H1 (cell line): ENCODE measurements around the gene AGPS. TPM values are rescaled to one million over a fixed set of nuclear protein-coding genes. Genes with fewer than 3 reads are reported as not detected.

Source experiments
- CTCF ChIA-PET: fragments of 300-600 bp; sonication (Branson Sonifier 250); formaldehyde crosslinking; loops from one replicate; lab custom pipeline; 2021; ENCODE audit not compliant: partially characterized antibody; lab: Charles Lee
- POLR2A ChIA-PET: fragments of 300-600 bp; sonication (Branson Sonifier 250); formaldehyde crosslinking; loops from one replicate; lab custom pipeline; 2021; ENCODE audit warnings: inconsistent platforms; ENCODE audit not compliant: partially characterized antibody; lab: Charles Lee
- DNase-seq, 2 experiments: peaks; one replicate each; pipeline versions ENCODE4 v3.0.0 to v3.0.0-alpha.2; 2010 to 2022; ENCODE audit warnings: low spot score in 2 of 2, low read depth in 1 of 2, mixed read lengths in 1 of 2
- FAIRE-seq: peaks from 2 replicates; lab custom pipeline; 2011; peaks lifted over from hg19 to GRCh38; lab: Jason Lieb, UNC
- H2AFZ ChIP-seq: 2 replicates; pipeline ENCODE4 v1.8.1; 2012; ENCODE audit warnings: low read length, inconsistent platforms
- H2AK5ac ChIP-seq: 2 replicates; pipeline ENCODE4 v1.6.1; 2013; ENCODE audit warnings: low read depth, low read length
- H2BK120ac ChIP-seq: replicated peaks from 2 replicates; pipeline ENCODE3; 2013; ENCODE audit warnings: low read depth, low read length, inconsistent platforms
- H2BK12ac ChIP-seq: 2 replicates; pipeline ENCODE4 v1.6.1; 2013; ENCODE audit warnings: low read depth, low read length
- H2BK15ac ChIP-seq: 2 replicates; pipeline ENCODE4 v1.6.1; 2013; ENCODE audit warnings: low read length
- H2BK20ac ChIP-seq: 2 replicates; pipeline ENCODE4 v1.6.1; 2013; ENCODE audit warnings: low read length
- H2BK5ac ChIP-seq: 2 replicates; pipeline ENCODE4 v1.6.1; 2013; ENCODE audit warnings: low read depth, low read length
- H3K14ac ChIP-seq: 2 replicates; pipeline ENCODE4 v1.6.1; 2013; ENCODE audit warnings: inconsistent platforms; ENCODE audit not compliant: insufficient read length
- H3K18ac ChIP-seq: 2 replicates; pipeline ENCODE4 v1.6.1; 2013; ENCODE audit warnings: low read length; ENCODE audit errors: extremely low read depth
- H3K23ac ChIP-seq: 2 replicates; pipeline ENCODE4 v1.6.1; 2013; ENCODE audit warnings: inconsistent platforms; ENCODE audit not compliant: insufficient read length
- H3K23me2 ChIP-seq: 2 replicates; pipeline ENCODE4 v1.6.1; 2013; ENCODE audit warnings: low read depth, low read length
- H3K27ac ChIP-seq: 2 replicates; pipeline ENCODE4 v1.6.1; 2011; ENCODE audit warnings: low read depth, low read length, inconsistent platforms
- H3K27me3 ChIP-seq, 4 experiments: replicated peaks in 1 of 4; 1 replicate in 1 of 4; 2 replicates in 3 of 4; pipeline versions ENCODE4 v1.6.1 to v1.8.1; 2011 to 2013; ENCODE audit warnings: low read length in 3 of 4, mild to moderate bottlenecking in 3 of 4, inconsistent platforms in 2 of 4, mixed read lengths in 2 of 4, moderate library complexity in 1 of 4; ENCODE audit not compliant: control insufficient read depth in 3 of 4, insufficient read depth in 3 of 4; ENCODE audit errors: extremely low read depth in 1 of 4
- H3K36me3 ChIP-seq, 4 experiments: 2 replicates each; pipeline versions ENCODE4 v1.6.1 to v1.8.1; 2011 to 2013; ENCODE audit warnings: mild to moderate bottlenecking in 4 of 4, low read length in 3 of 4, moderate library complexity in 2 of 4, control low read depth in 1 of 4, inconsistent platforms in 1 of 4; ENCODE audit not compliant: insufficient read depth in 4 of 4, control insufficient read depth in 2 of 4
- H3K4ac ChIP-seq: replicated peaks from 2 replicates; pipeline ENCODE3; 2013; ENCODE audit warnings: low read length, low read depth, mixed read lengths, inconsistent platforms; ENCODE audit not compliant: insufficient read length
- H3K4me1 ChIP-seq, 4 experiments: replicated peaks in 1 of 4; 1 replicate in 1 of 4; 2 replicates in 3 of 4; pipeline versions ENCODE4 v1.6.1 to v1.8.1; 2011 to 2013; ENCODE audit warnings: low read length in 3 of 4, inconsistent platforms in 2 of 4, mixed read lengths in 1 of 4; ENCODE audit not compliant: insufficient read depth in 4 of 4, control insufficient read depth in 3 of 4
- H3K4me2 ChIP-seq, 2 experiments: 2 replicates each; pipeline versions ENCODE4 v1.6.1 to v1.8.1; 2011 to 2013; ENCODE audit warnings: low read depth in 2 of 2, low read length in 2 of 2, control low read depth in 1 of 2, inconsistent platforms in 1 of 2, mild to moderate bottlenecking in 1 of 2; ENCODE audit not compliant: insufficient read depth in 1 of 2
- H3K4me3 ChIP-seq, 4 experiments: fragments of 200-600, 300-600 bp in 1 of 4; sonication (generic), shearing (Covaris generic), sonication (Bioruptor Twin) in 1 of 4; 2 replicates each; pipeline versions ENCODE4 v1.5.1 to v1.8.1; 2011 to 2016; ENCODE audit warnings: low read length in 4 of 4, low read depth in 3 of 4, control low read depth in 2 of 4, inconsistent platforms in 2 of 4, mild to moderate bottlenecking in 2 of 4, mixed read lengths in 1 of 4, moderate library complexity in 1 of 4; ENCODE audit not compliant: insufficient read depth in 2 of 4; ENCODE audit errors: extremely low read depth in 1 of 4
- H3K56ac ChIP-seq: replicated peaks from 2 replicates; pipeline ENCODE3; 2013; ENCODE audit warnings: low read depth, mild to moderate bottlenecking, mixed read lengths, low read length, inconsistent platforms; ENCODE audit not compliant: insufficient read length
- H3K79me1 ChIP-seq: 2 replicates; pipeline ENCODE4 v1.6.1; 2013; ENCODE audit warnings: low read depth, low read length, control low read depth
- H3K79me2 ChIP-seq, 2 experiments: 2 replicates each; pipeline versions ENCODE4 v1.6.1 to v1.8.1; 2012 to 2013; ENCODE audit warnings: low read length in 2 of 2, mild to moderate bottlenecking in 2 of 2, inconsistent platforms in 1 of 2; ENCODE audit not compliant: insufficient read depth in 2 of 2, control insufficient read depth in 1 of 2
- H3K9ac ChIP-seq, 4 experiments: replicated peaks in 1 of 4; 1 replicate in 1 of 4; 2 replicates in 3 of 4; pipeline versions ENCODE4 v1.6.1 to v1.8.1; 2011 to 2013; ENCODE audit warnings: low read depth in 3 of 4, low read length in 3 of 4, control low read depth in 2 of 4, mild to moderate bottlenecking in 2 of 4, moderate library complexity in 2 of 4, inconsistent platforms in 1 of 4; ENCODE audit errors: extremely low read depth in 1 of 4
- H3K9me3 ChIP-seq, 2 experiments: 2 replicates each; pipeline versions ENCODE4 v1.6.1 to v1.8.1; 2012 to 2013; ENCODE audit warnings: mild to moderate bottlenecking in 2 of 2, moderate library complexity in 2 of 2, control low read depth in 1 of 2, inconsistent platforms in 1 of 2, low read depth in 1 of 2, low read length in 1 of 2, mixed read lengths in 1 of 2; ENCODE audit not compliant: insufficient read depth in 2 of 2
- H4K20me1 ChIP-seq, 2 experiments: replicated peaks in 1 of 2; 2 replicates each; pipeline versions ENCODE3 to v1.8.1; 2011 to 2013; ENCODE audit warnings: inconsistent platforms in 2 of 2, low read length in 2 of 2, mild to moderate bottlenecking in 1 of 2; ENCODE audit not compliant: insufficient read depth in 2 of 2, control insufficient read depth in 1 of 2
- H4K5ac ChIP-seq: 2 replicates; pipeline ENCODE4 v1.6.1; 2013; ENCODE audit warnings: low read length, low read depth, mixed read lengths, inconsistent platforms; ENCODE audit not compliant: insufficient read length
- H4K8ac ChIP-seq: 2 replicates; pipeline ENCODE4 v1.8.0; 2013; ENCODE audit warnings: mild to moderate bottlenecking, moderate library complexity, low read length, inconsistent platforms; ENCODE audit not compliant: insufficient read depth; ENCODE audit errors: extremely low read depth
- H4K91ac ChIP-seq: replicated peaks from 2 replicates; pipeline ENCODE3; 2013; ENCODE audit warnings: low read length, mixed read lengths, inconsistent platforms; ENCODE audit not compliant: insufficient read length
- BACH1 ChIP-seq: IDR thresholded peaks from 2 replicates; pipeline ENCODE4 v1.6.1; 2012; ENCODE audit warnings: low read length, improper control_type of control experiment
- BCL11A ChIP-seq, 2 experiments: IDR thresholded peaks; one replicate each; pipeline ENCODE4 v1.6.1; 2011; ENCODE audit warnings: low read depth in 2 of 2, low read length in 2 of 2, mild to moderate bottlenecking in 2 of 2
- CBX5 ChIP-seq: fragments of 300-800, 300-1000 bp; sonication (generic); IDR thresholded peaks from 2 replicates; pipeline ENCODE4 v1.7.1; 2016; ENCODE audit warnings: antibody characterized with exemption, low read length, low read depth
- CBX8 ChIP-seq: fragments of 300-800, 300-1000 bp; sonication (generic); IDR thresholded peaks from 2 replicates; pipeline ENCODE4 v1.7.1; 2016; ENCODE audit warnings: low read depth, low read length, borderline replicate concordance
- CEBPB ChIP-seq: IDR thresholded peaks from 2 replicates; pipeline ENCODE4 v1.6.1; 2012; ENCODE audit warnings: low read depth, low read length
- GTF2F1 ChIP-seq: IDR thresholded peaks from 2 replicates; pipeline ENCODE4 v1.6.1; 2012; ENCODE audit warnings: low read depth, low read length, improper control_type of control experiment, borderline replicate concordance
- KDM4A ChIP-seq: IDR thresholded peaks from one replicate; pipeline ENCODE4 v1.7.1; 2012; ENCODE audit warnings: low read depth, mild to moderate bottlenecking, moderate library complexity, low read length, inconsistent platforms; ENCODE audit not compliant: severe bottlenecking
- NRF1 ChIP-seq: IDR thresholded peaks from 2 replicates; pipeline ENCODE4 v1.6.1; 2011; ENCODE audit warnings: mild to moderate bottlenecking, low read depth, low read length, improper control_type of control experiment
- POLR2AphosphoS5 ChIP-seq: IDR thresholded peaks from 2 replicates; pipeline ENCODE4 v1.6.1; 2011; ENCODE audit warnings: low read depth, low read length
- POU5F1 ChIP-seq: IDR thresholded peaks from 2 replicates; pipeline ENCODE4 v1.6.1; 2011; ENCODE audit warnings: low read depth, mild to moderate bottlenecking, low read length, moderate library complexity
- WGBS, 2 experiments: shearing (Covaris generic) in 1 of 2; methylation state at CpG; one replicate each; pipeline versions ENCODE4 v1.1.6 to v1.1.7; 2013 to 2015; ENCODE audit warnings: low lambda C conversion rate in 2 of 2, mixed read lengths in 2 of 2, inconsistent platforms in 1 of 2, low coverage in 1 of 2, missing lambda C conversion rate in 1 of 2; ENCODE audit not compliant: insufficient replicate concordance in 2 of 2, insufficient coverage in 1 of 2, insufficient read length in 1 of 2; ENCODE audit errors: extremely low coverage in 1 of 2, missing lambda C conversion rate in 1 of 2; 5-methylcytosine and 5-hydroxymethylcytosine counted together
- polyA plus RNA-seq, 7 experiments: library from polyadenylated mRNA; depleted of rRNA in 3 of 7; stranded (reverse) in 5 of 7; unstranded in 2 of 7; fragments of >200 nt in 5 of 7; fragments of 200-250 nt in 2 of 7; gene quantifications; 1 replicate in 5 of 7; 2 replicates in 1 of 7; 4 replicates in 1 of 7; pipeline versions ENCODE4 v1.2.1 to v1.2.3, GENCODE V29; 2011 to 2013; ENCODE audit warnings: missing spikeins in 2 of 7, mixed read lengths in 2 of 7
- total RNA-seq: library from RNA; stranded (reverse); fragmentation: NEBNext Ultra II Directional; extraction: Animal tissue kit (Norgen Biotek cat#: 25700); gene quantifications from 2 replicates; pipeline ENCODE4 v1.2.1, GENCODE V29; 2021

AGPS gene
- total and polyA plus RNA-seq, 2 of the 8 experiments (the other 6 are each of a cell fraction or from before 2014, with no cell fraction given): 7.3 to 57.8 TPM

- Histone ChIP-seq H2BK15ac (no peak overlapping the region), H2AFZ (no peak overlapping the region), H3K23me2 (no peaks in the 10 kb centered on the region), H3K4me1 (peaks cover 0 to 3% (median 0%) of the 10 kb centered on the region in 4 experiments; a peak in 1 of 7 replicates), H3K4ac (no peak overlapping the region), H2BK20ac (no peak overlapping the region), H4K91ac (no peak overlapping the region), H3K18ac (no peak overlapping the region), H2BK5ac (no peak overlapping the region), H3K27me3 (no peaks in the 10 kb centered on the region), H3K4me3 (no peak overlapping the region), H3K9me3 (no peaks in the 10 kb centered on the region), H3K56ac (no peak overlapping the region), H2AK5ac (no peak overlapping the region), H3K14ac (no peak overlapping the region), H3K79me1 (no peaks in the 10 kb centered on the region), H3K27ac (no peak overlapping the region), H3K79me2 (no peaks in the 10 kb centered on the region), H2BK120ac (no peak overlapping the region), H2BK12ac (no peak overlapping the region), H4K20me1 (no peaks in the 10 kb centered on the region), H3K4me2 (no peak overlapping the region), H3K36me3 (no peaks in the 10 kb centered on the region; a peak in 3 of 8 replicates), H3K9ac (no peak overlapping the region), H3K23ac (no peak overlapping the region), H4K8ac (no peak overlapping the region), H4K5ac (no peak overlapping the region)
- WGBS, 2 experiments: 64% methylated on average over 3 of the region's 3 CpGs; no CpG with 5 or more reads in 1 of the 2 experiments
- FAIRE-seq: peak; percentile 13
- DNase-seq: no peak
- ChIA-PET CTCF (interaction anchor here (0.6 to 0.8 kb wide), 2 partner anchors 12 to 1530 kb away, joined by 3 read pairs; no protein-coding TSS in a partner anchor), POLR2A (no interaction called here)
- no peak for TF ChIP-seq POLR2AphosphoS5
- TF ChIP-seq POU5F1: no peak
- no peak for TF ChIP-seq GTF2F1
- TF ChIP-seq CBX5: no peak
- no peak for TF ChIP-seq CBX8
- TF ChIP-seq NRF1: no peak
- no peak for TF ChIP-seq BACH1
- TF ChIP-seq KDM4A: no peak
- TF ChIP-seq BCL11A (IDR thresholded peaks at IDR 0.05; ENCODE audit: low read depth in 2 of 2, low read length in 2 of 2): no peak
- TF ChIP-seq CEBPB: no peak
Measured at GRCh38 chr2:177535958-177536504, 143.5 kb downstream of the AGPS start.
